GM12878 (cell line): ENCODE data around the gene RSPH9. TPM values are rescaled to one million over a fixed set of nuclear protein-coding genes. Genes with fewer than 3 reads are reported as not detected.
A peak's percentile ranks its signal among the peaks of the same experiment; 100 is the strongest.

Experiments
- ATAC-seq: fragments of 200-7000 bp; cut with Tn5 transposase; 3 replicates; pipeline ENCODE4 v1.9.1; 2020; ENCODE audit warnings: mild to moderate bottlenecking, moderate library complexity
- BruUV-seq: library from RNA; stranded (reverse); fragments of 400-500 nt; replicated peaks from 2 replicates; lab custom pipeline; 2021; lab: Mats Ljungman, UMichigan
- CTCF ChIA-PET: fragments of 300-600 bp; sonication (Branson Sonifier 250); formaldehyde crosslinking; extraction: SDS; loops from one replicate; lab custom pipeline; 2021; ENCODE audit warnings: inconsistent platforms; lab: Yijun Ruan, JAX
- POLR2A ChIA-PET: fragments of 350-600 bp; formaldehyde crosslinking; extraction: SDS; loops from one replicate; lab custom pipeline; 2021; ENCODE audit warnings: inconsistent platforms; lab: Charles Lee
- RAD21 ChIA-PET: fragments of 300-600 bp; sonication (Branson Sonifier 250); formaldehyde crosslinking; loops from one replicate; lab custom pipeline; 2023; ENCODE audit warnings: antibody characterized with exemption; ENCODE audit not compliant: unreplicated experiment; lab: Charles Lee
- SMC1A ChIA-PET: fragments of 300-600 bp; sonication (Branson Sonifier 250); formaldehyde crosslinking; loops from one replicate; lab custom pipeline; 2023; ENCODE audit not compliant: unreplicated experiment, uncharacterized antibody; lab: Charles Lee
- DNase-seq: peaks from one replicate; pipeline ENCODE4 v3.0.0-alpha.2; 2011; ENCODE audit warnings: low read depth, low spot score
- FAIRE-seq: peaks from 3 replicates; lab custom pipeline; 2011; peaks lifted over from hg19 to GRCh38; lab: Jason Lieb, UNC
- H2AFZ ChIP-seq: 2 replicates; pipeline ENCODE4 v1.6.0; 2011; ENCODE audit warnings: low read depth, low read length, control low read depth; ENCODE audit not compliant: control insufficient read depth
- H3K27ac ChIP-seq: 2 replicates; pipeline ENCODE4 v1.5.1; 2011; ENCODE audit warnings: control low read depth; ENCODE audit not compliant: control insufficient read depth, insufficient read depth
- H3K27me3 ChIP-seq, 2 experiments: replicated peaks in 1 of 2; 2 replicates each; pipeline versions ENCODE4 v1.6.0 to v1.6.1; 2011; ENCODE audit warnings: low read length in 1 of 2; ENCODE audit not compliant: control insufficient read depth in 2 of 2, insufficient read depth in 2 of 2
- H3K36me3 ChIP-seq, 2 experiments: 2 replicates each; pipeline ENCODE4 v1.5.1; 2011; ENCODE audit warnings: low read length in 1 of 2; ENCODE audit not compliant: control insufficient read depth in 2 of 2, insufficient read depth in 2 of 2
- H3K4me1 ChIP-seq: 2 replicates; pipeline ENCODE4 v1.6.1; 2011; ENCODE audit warnings: mild to moderate bottlenecking, low read length, moderate library complexity, mixed read lengths; ENCODE audit not compliant: control insufficient read depth, insufficient read depth
- H3K4me2 ChIP-seq: 2 replicates; pipeline ENCODE4 v1.6.0; 2011; ENCODE audit warnings: control low read depth; ENCODE audit not compliant: control insufficient read depth, insufficient read depth
- H3K4me3 ChIP-seq: fragments of 200-600 bp; sonication (generic); 2 replicates; pipeline ENCODE4 v1.5.1; 2016
- H3K79me2 ChIP-seq: 2 replicates; pipeline ENCODE4 v1.6.0; 2011; ENCODE audit warnings: low read length; ENCODE audit not compliant: control insufficient read depth, insufficient read depth
- H3K9ac ChIP-seq: 2 replicates; pipeline ENCODE4 v1.8.0; 2011; ENCODE audit warnings: low read length, control low read depth, mixed read lengths; ENCODE audit not compliant: control insufficient read depth, insufficient read depth
- H3K9me3 ChIP-seq: replicated peaks from 3 replicates; pipeline ENCODE4 v1.5.1; 2011; ENCODE audit warnings: mild to moderate bottlenecking, low read length; ENCODE audit not compliant: control insufficient read depth, insufficient read depth
- H4K20me1 ChIP-seq: 2 replicates; pipeline ENCODE4 v1.6.0; 2011; ENCODE audit not compliant: control insufficient read depth, insufficient read depth
- BCL11A ChIP-seq: IDR thresholded peaks from 2 replicates; pipeline ENCODE4 v1.6.1; 2011; ENCODE audit warnings: low read depth, low read length
- BCL3 ChIP-seq: IDR thresholded peaks from 2 replicates; pipeline ENCODE4 v1.6.1; 2011; ENCODE audit warnings: borderline replicate concordance, low read depth, mild to moderate bottlenecking, moderate library complexity, low read length; ENCODE audit not compliant: insufficient read depth, poor library complexity, severe bottlenecking
- CBFB ChIP-seq: IDR thresholded peaks from 2 replicates; pipeline ENCODE4 v1.6.1; 2016; ENCODE audit warnings: antibody characterized with exemption, low read depth
- CHD2 ChIP-seq: IDR thresholded peaks from 2 replicates; pipeline ENCODE4 v1.6.1; 2011; ENCODE audit warnings: low read depth, low read length, improper control_type of control experiment, borderline replicate concordance
- CREB1 ChIP-seq: IDR thresholded peaks from 2 replicates; pipeline ENCODE4 v1.6.1; 2012; ENCODE audit warnings: low read depth, mild to moderate bottlenecking, inconsistent platforms
- EP300 ChIP-seq, 2 experiments: fragments of 150-350 bp in 1 of 2; IDR thresholded peaks; 2 replicates each; pipeline ENCODE4 v1.6.1; 2011 to 2012; ENCODE audit warnings: low read depth in 2 of 2, low read length in 2 of 2, borderline replicate concordance in 1 of 2, improper control_type of control experiment in 1 of 2, inconsistent platforms in 1 of 2; ENCODE audit not compliant: control insufficient read depth in 1 of 2
- GATAD2B ChIP-seq: fragments of 450-650 bp; conservative IDR thresholded peaks from 2 replicates; pipeline ENCODE4 v1.6.1; 2017; ENCODE audit warnings: low read depth, mild to moderate bottlenecking, moderate library complexity
- KAT2A ChIP-seq: conservative IDR thresholded peaks from 2 replicates; pipeline ENCODE4 v1.6.1; 2011; ENCODE audit warnings: low read depth, low read length; ENCODE audit not compliant: control insufficient read depth
- POLR2A ChIP-seq: IDR thresholded peaks from 2 replicates; pipeline ENCODE4 v1.6.1; 2011; ENCODE audit warnings: low read depth, mild to moderate bottlenecking, low read length
- POLR2AphosphoS5 ChIP-seq: IDR thresholded peaks from 2 replicates; pipeline ENCODE4 v1.6.1; 2011; ENCODE audit warnings: mild to moderate bottlenecking, low read length, inconsistent platforms
- SMAD1 ChIP-seq: fragments of 450-650 bp; IDR thresholded peaks from 2 replicates; pipeline ENCODE4 v1.6.1; 2018; ENCODE audit warnings: mild to moderate bottlenecking, low read depth; ENCODE audit not compliant: partially characterized antibody
- USF2 ChIP-seq: IDR thresholded peaks from 2 replicates; pipeline ENCODE4 v1.6.1; 2011; ENCODE audit warnings: low read depth, low read length, improper control_type of control experiment, borderline replicate concordance
- WGBS: methylation state at CpG from one replicate; pipeline ENCODE4 v1.1.6; 2016; ENCODE audit warnings: low lambda C conversion rate; ENCODE audit not compliant: insufficient replicate concordance, insufficient coverage; ENCODE audit errors: missing lambda C conversion rate; 5-methylcytosine and 5-hydroxymethylcytosine counted together
- in situ Hi-C: fragments of 300-500 bp; cut with MboI; formaldehyde crosslinking; loops from 9 replicates; pipeline ENCODE4 v1.14.3; 2018; ENCODE audit warnings: mixed read lengths
- intact Hi-C: fragments of 100-400 bp; cut with micrococcal nuclease; formaldehyde crosslinking; loops from one replicate; pipeline ENCODE4 v1.14.2; 2022; ENCODE audit not compliant: unreplicated experiment
- polyA plus RNA-seq, 11 experiments: library from polyadenylated mRNA; depleted of rRNA in 4 of 11; unstranded in 6 of 11; stranded (reverse) in 5 of 11; fragments of >200 nt; fragmentation: Nextera tagmentation in 4 of 11; fragmentation: Illumina TruSeq in 1 of 11; extraction: Ambion mirVana in 4 of 11; extraction: Trizol in 1 of 11; gene quantifications; 1 replicate in 1 of 11; 2 replicates in 10 of 11; pipeline versions ENCODE4 v1.2.1 to v1.2.3, GENCODE V29; 2011 to 2016; ENCODE audit warnings: inconsistent platforms in 2 of 11, missing spikeins in 2 of 11, low read depth in 1 of 11
- total RNA-seq, 4 experiments: library from RNA; depleted of rRNA in 3 of 4; stranded (reverse); fragments of >200 nt in 3 of 4; fragmentation: Illumina TruSeq in 1 of 4; extraction: Trizol in 1 of 4; gene quantifications; 2 replicates each; pipeline versions ENCODE4 v1.2.1 to v1.2.3, GENCODE V29; 2013 to 2021
- TF ChIP-seq, protein P1 (sequence below): IDR thresholded peaks from 2 replicates; pipeline ENCODE4 v1.6.1; 2012; ENCODE audit warnings: low read length, inconsistent platforms
- TF ChIP-seq, protein P2 (sequence below): fragments of 450-650 bp; IDR thresholded peaks from 2 replicates; pipeline ENCODE4 v1.6.1; 2018; ENCODE audit warnings: borderline replicate concordance, mild to moderate bottlenecking; ENCODE audit not compliant: partially characterized antibody

RSPH9 gene
- total and polyA plus RNA-seq, 10 of the 15 experiments (the other 5 are each of a cell fraction or from before 2014, with no cell fraction given): 0.26 to 0.63 (median 0.36) TPM; not detected in 6

DNA sequence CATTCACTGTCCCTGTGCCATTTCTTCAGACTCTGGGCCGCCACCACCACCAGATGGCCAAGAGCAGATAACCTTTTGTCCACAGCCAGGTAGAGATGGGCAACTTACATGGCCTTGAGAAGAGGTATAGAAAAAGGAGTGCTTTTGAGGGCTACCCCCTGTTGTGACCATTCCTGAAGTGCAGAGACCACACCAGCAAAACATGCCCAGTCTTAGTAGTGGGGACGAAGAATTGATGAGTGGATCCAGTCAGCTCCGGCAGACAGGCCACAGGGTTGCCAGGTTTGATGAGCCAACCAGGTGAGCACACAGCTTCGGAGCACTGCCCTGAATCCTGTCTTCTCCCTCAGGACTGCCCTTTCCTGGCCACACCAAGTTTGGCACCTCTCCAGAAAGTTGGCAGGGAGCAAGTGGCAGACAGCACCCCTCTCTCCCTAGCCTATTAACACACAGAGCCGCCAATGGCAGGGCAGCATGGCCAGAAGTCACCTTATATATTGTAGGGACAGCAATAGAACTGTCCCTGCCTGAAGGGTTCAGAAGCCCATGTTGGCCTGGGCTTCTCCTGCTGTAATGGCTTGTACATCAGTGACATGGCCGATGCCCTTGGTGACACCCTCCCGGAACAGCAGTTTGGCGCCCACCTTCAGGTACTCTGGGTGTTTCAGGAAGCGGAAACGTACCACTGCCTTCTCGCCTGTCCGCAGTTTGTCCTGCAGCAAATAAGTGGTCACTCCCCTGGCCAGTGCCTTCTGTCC lies 23.6 kb upstream of the RSPH9 start (continued):
- TF ChIP-seq GATAD2B (no peak), POLR2A (peak; percentile 3; the same call in 1 of the 2 replicates), KAT2A (no peak)

DNA sequence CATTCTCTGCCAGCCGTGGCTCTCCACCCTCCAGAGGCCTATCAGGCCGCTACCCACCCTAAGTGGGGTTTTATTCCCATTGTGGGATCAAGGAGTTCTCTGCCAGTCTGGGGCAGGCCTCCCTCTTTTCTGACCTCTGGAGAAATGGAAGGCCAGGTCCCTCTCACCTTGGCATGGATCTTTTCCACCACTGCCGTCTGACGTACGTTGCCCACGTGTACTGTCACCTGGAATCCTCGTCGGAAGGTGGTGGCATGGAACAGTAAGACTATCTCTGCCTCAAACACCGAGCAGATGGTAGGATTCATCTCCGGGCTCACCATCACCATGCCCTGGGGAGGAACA lies 23.0 kb upstream of the RSPH9 start:
- H3K36me3 ChIP-seq: peaks cover 20 to 53% of the 10 kb centered on the region in 2 experiments
- ATAC-seq: no peak
- no peak overlapping the region for H2AFZ ChIP-seq
- no peak overlapping the region for H3K4me2 ChIP-seq
- CTCF ChIA-PET: no interaction called here
- no peak for FAIRE-seq
- in situ Hi-C loops (no loop called here), intact Hi-C loops (no loop called here)
- SMC1A ChIA-PET: no interaction called here
- POLR2A ChIA-PET: no interaction called here
- TF ChIP-seq KAT2A (no peak), CBFB (no peak), CHD2 (no peak), EP300 (IDR thresholded peaks at IDR 0.05; ENCODE audit: borderline replicate concordance in 1 of 2, control insufficient read depth in 1 of 2, low read depth in 2 of 2, low read length in 2 of 2) (no peak), POLR2AphosphoS5 (no peak), CREB1 (no peak), SMAD1 (no peak), BCL3 (no peak), BCL11A (no peak), USF2 (no peak)
- TF ChIP-seq, protein P1, sequence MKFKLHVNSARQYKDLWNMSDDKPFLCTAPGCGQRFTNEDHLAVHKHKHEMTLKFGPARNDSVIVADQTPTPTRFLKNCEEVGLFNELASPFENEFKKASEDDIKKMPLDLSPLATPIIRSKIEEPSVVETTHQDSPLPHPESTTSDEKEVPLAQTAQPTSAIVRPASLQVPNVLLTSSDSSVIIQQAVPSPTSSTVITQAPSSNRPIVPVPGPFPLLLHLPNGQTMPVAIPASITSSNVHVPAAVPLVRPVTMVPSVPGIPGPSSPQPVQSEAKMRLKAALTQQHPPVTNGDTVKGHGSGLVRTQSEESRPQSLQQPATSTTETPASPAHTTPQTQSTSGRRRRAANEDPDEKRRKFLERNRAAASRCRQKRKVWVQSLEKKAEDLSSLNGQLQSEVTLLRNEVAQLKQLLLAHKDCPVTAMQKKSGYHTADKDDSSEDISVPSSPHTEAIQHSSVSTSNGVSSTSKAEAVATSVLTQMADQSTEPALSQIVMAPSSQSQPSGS: no peak
- TF ChIP-seq, protein P2, sequence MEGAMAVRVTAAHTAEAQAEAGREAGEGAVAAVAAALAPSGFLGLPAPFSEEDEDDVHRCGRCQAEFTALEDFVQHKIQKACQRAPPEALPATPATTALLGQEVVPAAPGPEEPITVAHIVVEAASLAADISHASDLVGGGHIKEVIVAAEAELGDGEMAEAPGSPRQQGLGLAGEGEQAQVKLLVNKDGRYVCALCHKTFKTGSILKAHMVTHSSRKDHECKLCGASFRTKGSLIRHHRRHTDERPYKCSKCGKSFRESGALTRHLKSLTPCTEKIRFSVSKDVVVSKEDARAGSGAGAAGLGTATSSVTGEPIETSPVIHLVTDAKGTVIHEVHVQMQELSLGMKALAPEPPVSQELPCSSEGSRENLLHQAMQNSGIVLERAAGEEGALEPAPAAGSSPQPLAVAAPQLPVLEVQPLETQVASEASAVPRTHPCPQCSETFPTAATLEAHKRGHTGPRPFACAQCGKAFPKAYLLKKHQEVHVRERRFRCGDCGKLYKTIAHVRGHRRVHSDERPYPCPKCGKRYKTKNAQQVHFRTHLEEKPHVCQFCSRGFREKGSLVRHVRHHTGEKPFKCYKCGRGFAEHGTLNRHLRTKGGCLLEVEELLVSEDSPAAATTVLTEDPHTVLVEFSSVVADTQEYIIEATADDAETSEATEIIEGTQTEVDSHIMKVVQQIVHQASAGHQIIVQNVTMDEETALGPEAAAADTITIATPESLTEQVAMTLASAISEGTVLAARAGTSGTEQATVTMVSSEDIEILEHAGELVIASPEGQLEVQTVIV: no peak
- DNase-seq: no peak
- H3K27me3 ChIP-seq: no peaks in the 10 kb centered on the region
- no peak overlapping the region for H3K27ac ChIP-seq
- no peaks in the 10 kb centered on the region for H4K20me1 ChIP-seq
- H3K79me2 ChIP-seq: peaks cover 3% of the 10 kb centered on the region
- no peaks in the 10 kb centered on the region for H3K9me3 ChIP-seq
- RAD21 ChIA-PET: no interaction called here
- H3K4me1 ChIP-seq: no peaks in the 10 kb centered on the region
- 98% methylated on average over 10 of the region's 10 CpGs for WGBS
- no peak overlapping the region for H3K9ac ChIP-seq
- no peak overlapping the region for H3K4me3 ChIP-seq
- TSS peak; percentile 17 for BruUV-seq
